Endothelial cell (in vitro differentiated cells): ENCODE results near the gene FASTKD3. TPM values are rescaled to one million over a fixed set of nuclear protein-coding genes. Genes with fewer than 3 reads are reported as not detected.

Source experiments
- DNase-seq: peaks from one replicate; pipeline ENCODE4 v3.0.0; 2021; ENCODE audit warnings: low spot score
- H3K27ac Mint-ChIP-seq: one replicate; pipeline ENCODE4 v1.8.0; 2021; ENCODE audit warnings: mixed read lengths, inconsistent platforms; ENCODE audit not compliant: unreplicated experiment
- H3K27me3 Mint-ChIP-seq: one replicate; pipeline ENCODE4 v1.8.0; 2021; ENCODE audit warnings: mild to moderate bottlenecking, moderate library complexity, mixed read lengths, inconsistent platforms; ENCODE audit not compliant: unreplicated experiment
- H3K36me3 Mint-ChIP-seq: one replicate; pipeline ENCODE4 v1.8.0; 2021; ENCODE audit warnings: mild to moderate bottlenecking, low read depth, mixed read lengths, inconsistent platforms; ENCODE audit not compliant: unreplicated experiment
- H3K4me1 Mint-ChIP-seq: one replicate; pipeline ENCODE4 v1.8.0; 2021; ENCODE audit warnings: mild to moderate bottlenecking, mixed read lengths, inconsistent platforms; ENCODE audit not compliant: unreplicated experiment
- H3K4me3 Mint-ChIP-seq: one replicate; pipeline ENCODE4 v1.8.0; 2021; ENCODE audit warnings: mild to moderate bottlenecking, mixed read lengths, inconsistent platforms; ENCODE audit not compliant: unreplicated experiment
- H3K9me3 Mint-ChIP-seq: one replicate; pipeline ENCODE4 v1.8.0; 2021; ENCODE audit warnings: mixed read lengths, inconsistent platforms; ENCODE audit not compliant: unreplicated experiment
- CTCF ChIP-seq: fragments of 200-600 bp; sonication (generic); IDR thresholded peaks from one replicate; pipeline ENCODE4 v1.5.0; 2021; ENCODE audit warnings: antibody characterized with exemption; ENCODE audit not compliant: unreplicated experiment
- total RNA-seq: library from RNA; stranded (reverse); fragmentation: NEBNext Ultra II Directional; extraction: Animal tissue kit (Norgen Biotek cat#: 25700); gene quantifications from one replicate; pipeline ENCODE4 v1.2.1, GENCODE V29; 2021; ENCODE audit not compliant: unreplicated experiment

FASTKD3 gene
- total RNA-seq, 1 donor from 2014 or later, result 9.1 TPM

DNA sequence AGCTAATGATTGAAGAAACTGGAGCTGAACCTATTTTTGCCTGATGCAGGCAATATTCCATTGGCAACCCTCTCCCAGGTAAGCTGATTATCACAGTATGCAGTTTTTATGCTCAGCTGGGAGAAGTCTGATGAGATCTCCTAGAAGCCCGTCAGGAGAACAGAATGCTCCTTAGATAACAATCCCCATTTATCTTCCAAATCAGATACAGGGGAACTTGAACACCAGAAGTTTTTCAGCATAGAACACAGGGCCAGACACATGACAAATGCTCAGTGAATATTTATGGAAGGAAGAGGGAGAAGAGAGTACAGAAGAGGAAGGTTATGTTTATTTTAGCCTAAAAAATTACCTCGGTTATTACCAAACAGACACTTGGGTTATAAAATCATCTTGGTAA, 55.8 kb downstream of the FASTKD3 start:
- no peak for DNase-seq
- Mint-ChIP-seq H3K27me3 (peaks cover 1% of the 10 kb centered on the region), H3K4me3 (no peak overlapping the region), H3K9me3 (no peaks in the 10 kb centered on the region), H3K36me3 (no peaks in the 10 kb centered on the region), H3K27ac (no peak overlapping the region), H3K4me1 (peaks cover 9% of the 10 kb centered on the region)
- no peak for TF ChIP-seq CTCF

GRCh38 chr5:7811715-7812114, 57.1 kb downstream of the FASTKD3 start:
- Mint-ChIP-seq H3K4me1 (peaks cover 9% of the 10 kb centered on the region), H3K36me3 (no peaks in the 10 kb centered on the region), H3K27me3 (peaks cover 1% of the 10 kb centered on the region), H3K27ac (no peak overlapping the region), H3K4me3 (no peak overlapping the region), H3K9me3 (no peaks in the 10 kb centered on the region)
- TF ChIP-seq CTCF, result no peak
- DNase-seq, result no peak

Other genes with a start within 250 kb of the FASTKD3 start
- not detected for gene CFAP90, start 17.9 kb downstream of the FASTKD3 start, total RNA-seq
- gene MTRR, start 117 bp upstream of the FASTKD3 start, total RNA-seq, result 28.4 TPM